Naive thymus-derived CD4-positive, alpha-beta T cell (primary cell): Measurements from ENCODE around the gene RND2. TPM values are rescaled to one million over a fixed set of nuclear protein-coding genes. Genes with fewer than 3 reads are reported as not detected.
"Not testable (repeated sequence)": the region's sequence is repeated elsewhere in the genome, so short reads cannot be mapped to it uniquely, and the experiment has no call there.

Experiments
- ATAC-seq: fragments of 150-1000 bp; cut with Tn5 transposase; 2 replicates; pipeline ENCODE4 v1.10.0; 2021; ENCODE audit warnings: mild to moderate bottlenecking, moderate library complexity
- CTCF ChIA-PET: fragments of 350-600 bp; sonication (Branson Sonifier 250); formaldehyde crosslinking; loops from one replicate; lab custom pipeline; 2021; ENCODE audit warnings: antibody characterized with exemption; lab: Charles Lee
- POLR2A ChIA-PET: fragments of 350-600 bp; sonication (Branson Sonifier 250); formaldehyde crosslinking; loops from one replicate; lab custom pipeline; 2021; ENCODE audit warnings: antibody characterized with exemption, inconsistent platforms; lab: Charles Lee
- DNase-seq, 9 donors: peaks; one replicate each; pipeline versions ENCODE4 v3.0.0 to v3.0.0-alpha.2; 2020 to 2022; ENCODE audit warnings: mixed read lengths in 1 of 9
- H3K27ac ChIP-seq: one replicate; pipeline ENCODE4 v1.7.0; 2013; ENCODE audit warnings: mild to moderate bottlenecking, low read depth, low read length, moderate library complexity
- H3K27me3 ChIP-seq, 2 donors: one replicate each; pipeline ENCODE4 v1.7.0; 2013; ENCODE audit warnings: low read length in 2 of 2, mild to moderate bottlenecking in 2 of 2, moderate library complexity in 2 of 2; ENCODE audit not compliant: control insufficient read depth in 2 of 2, insufficient read depth in 2 of 2
- H3K36me3 ChIP-seq, 3 experiments: 1 replicate in 2 of 3; 2 replicates in 1 of 3; pipeline ENCODE4 v1.7.0; 2013; ENCODE audit warnings: low read length in 3 of 3, mild to moderate bottlenecking in 3 of 3, moderate library complexity in 1 of 3; ENCODE audit not compliant: insufficient read depth in 3 of 3, control insufficient read depth in 2 of 3
- H3K4me1 ChIP-seq, 2 donors: one replicate each; pipeline ENCODE4 v1.7.0; 2013; ENCODE audit warnings: low read length in 2 of 2, mild to moderate bottlenecking in 2 of 2, moderate library complexity in 1 of 2; ENCODE audit not compliant: control insufficient read depth in 2 of 2, insufficient read depth in 2 of 2
- H3K4me3 ChIP-seq: 2 replicates; pipeline ENCODE4 v1.7.0; 2013; ENCODE audit warnings: mild to moderate bottlenecking, low read length
- H3K9me3 ChIP-seq, 3 experiments: 1 replicate in 2 of 3; 2 replicates in 1 of 3; pipeline ENCODE4 v1.7.0; 2013; ENCODE audit warnings: low read length in 3 of 3; ENCODE audit not compliant: control insufficient read depth in 2 of 3
- H3K27ac Mint-ChIP-seq, 9 donors: one replicate each; pipeline ENCODE4 v1.8.0; 2020 to 2022; ENCODE audit warnings: mixed read lengths in 9 of 9, mild to moderate bottlenecking in 8 of 9, moderate library complexity in 5 of 9, inconsistent platforms in 2 of 9
- H3K27me3 Mint-ChIP-seq, 5 donors: one replicate each; pipeline ENCODE4 v1.8.0; 2021 to 2022; ENCODE audit warnings: mixed read lengths in 5 of 5, mild to moderate bottlenecking in 1 of 5
- H3K36me3 Mint-ChIP-seq, 5 donors: one replicate each; pipeline ENCODE4 v1.8.0; 2020 to 2022; ENCODE audit warnings: mixed read lengths in 5 of 5, mild to moderate bottlenecking in 3 of 5, inconsistent platforms in 1 of 5
- H3K4me1 Mint-ChIP-seq, 7 donors: one replicate each; pipeline ENCODE4 v1.8.0; 2020 to 2022; ENCODE audit warnings: mixed read lengths in 7 of 7, mild to moderate bottlenecking in 3 of 7, inconsistent platforms in 1 of 7
- H3K4me3 Mint-ChIP-seq, 10 donors: one replicate each; pipeline ENCODE4 v1.8.0; 2020 to 2022; ENCODE audit warnings: mild to moderate bottlenecking in 10 of 10, mixed read lengths in 10 of 10, moderate library complexity in 6 of 10, inconsistent platforms in 2 of 10
- H3K9me3 Mint-ChIP-seq, 11 donors: one replicate each; pipeline ENCODE4 v1.8.0; 2020 to 2022; ENCODE audit warnings: mixed read lengths in 11 of 11, mild to moderate bottlenecking in 4 of 11, inconsistent platforms in 1 of 11, moderate library complexity in 1 of 11
- intact Hi-C, 2 donors: fragments of 100-400 bp; cut with micrococcal nuclease; formaldehyde crosslinking; loops; one replicate each; pipeline ENCODE4 v1.15.1; 2023
- polyA plus RNA-seq, 2 donors: library from polyadenylated mRNA; unstranded; fragments of 300-500 nt; fragmentation: Illumina TruSeq; gene quantifications; one replicate each; pipeline ENCODE4 v1.2.3, GENCODE V29; 2021
- total RNA-seq, 6 experiments: library from RNA in 5 of 6; stranded (reverse) in 5 of 6; gene quantifications; 1 replicate in 5 of 6; 2 replicates in 1 of 6; pipeline ENCODE4 v1.2.3 and lab custom pipeline; 2021 to 2026

Gene RND2
- under 1 TPM in 4 of 5 experiments, not detected in 1; 0.08 to 0.74 (median 0.38) TPM for total RNA-seq
- polyA plus RNA-seq = under 1 TPM; 0.15 to 0.33 TPM
- total RNA-seq (lab: John Stamatoyannopoulos, UW) = 0.67 reads per million

- peak; percentile 81 for ATAC-seq
These were observed at the start of gene RND2 for GRCh38 chr17:43024407-43025289. TSS of gene RND2 (plus strand) at chr17:43025231. CDS start at chr17:43025348, 117 bp downstream.

GRCh38 chr17:42975265-42975664 is 49.8 kb upstream of the RND2 start:
- H3K27me3 Mint-ChIP-seq = no peaks in the 10 kb centered on the region
- POLR2A ChIA-PET = no interaction called here
- Histone ChIP-seq H3K4me3 (no peak overlapping the region), H3K27ac (no peak overlapping the region), H3K27me3 (no peaks in the 10 kb centered on the region), H3K36me3 (no peaks in the 10 kb centered on the region), H3K4me1 (peaks cover 0 to 5% of the 10 kb centered on the region in 2 donors), H3K9me3 (no peaks in the 10 kb centered on the region)
- CTCF ChIA-PET = no interaction called here
- H3K4me3 Mint-ChIP-seq = no peak overlapping the region
- ATAC-seq (no peak), DNase-seq (no peak)
- no peaks in the 10 kb centered on the region for H3K36me3 Mint-ChIP-seq
- peaks cover 8 to 16% (median 12%) of the 10 kb centered on the region in 7 donors for H3K4me1 Mint-ChIP-seq
- no peaks in the 10 kb centered on the region for H3K9me3 Mint-ChIP-seq
- H3K27ac Mint-ChIP-seq = peak overlapping the region in 3 of 9 donors; percentile 9 to 23 (median 12)
- intact Hi-C loops = no loop called here

More at GRCh38 chr17:43024407-43025289, at the start of gene RND2:
- H3K4me1 ChIP-seq = peaks cover 21% of the 10 kb centered on the region in 2 donors
- Mint-ChIP-seq H3K9me3 (peaks cover 0 to 2% (median 0%) of the 10 kb centered on the region in 11 donors), H3K27ac (peak within 1 kb of the TSS; percentile 80 to 91 (median 88)), H3K4me3 (peak within 1 kb of the TSS; percentile 86 to 95 (median 93)), H3K36me3 (peaks cover 0 to 4% (median 0%) of the 10 kb centered on the region in 5 donors), H3K27me3 (peaks cover 0 to 16% (median 0%) of the 10 kb centered on the region in 5 donors), H3K4me1 (peaks cover 16 to 28% (median 21%) of the 10 kb centered on the region in 7 donors)
- H3K27me3 ChIP-seq = no peaks in the 10 kb centered on the region
- intact Hi-C loops = loop anchor here (1.0 to 10.0 kb wide), 7 partner anchors 18 to 832 kb away; partner anchors contain the start of genes BRCA1 (in 1 of the 2), GHDC (in 1 of the 2), IFI35 (in 1 of the 2) and NBR1 (in 1 of the 2)
- DNase-seq = peak; percentile 65 to 85 (median 77)
- H3K36me3 ChIP-seq = peaks cover 0 to 5% (median 0%) of the 10 kb centered on the region in 3 experiments
- H3K4me3 ChIP-seq = peak within 1 kb of the TSS; percentile 70
- H3K27ac ChIP-seq = peak within 1 kb of the TSS; percentile 66
- H3K9me3 ChIP-seq = no peaks in the 10 kb centered on the region
- CTCF ChIA-PET = interaction anchor here (0.7 to 1.9 kb wide), 6 partner anchors 14 to 528 kb away, joined by 3 to 10 read pairs (median 3); partner anchors contain the start of genes IFI35 and RPL27
- POLR2A ChIA-PET = interaction anchor here (0.8 to 2.1 kb wide), 9 partner anchors 12 to 363 kb away, joined by 3 to 19 read pairs (median 4); partner anchors contain the start of genes RPL27 and TMEM106A

GRCh38 chr17:42975701-42976100 is 49.3 kb upstream of the RND2 start:
- H3K36me3 ChIP-seq, H3K27me3 Mint-ChIP-seq, H3K9me3 Mint-ChIP-seq, H3K9me3 ChIP-seq, H3K27me3 ChIP-seq, H3K4me1 ChIP-seq, H3K4me3 ChIP-seq, POLR2A ChIA-PET, H3K27ac ChIP-seq, H3K36me3 Mint-ChIP-seq, DNase-seq, ATAC-seq, H3K4me3 Mint-ChIP-seq, intact Hi-C loops: not testable (repeated sequence)
- CTCF ChIA-PET = interaction anchor here (0.6 kb wide), 1 partner anchor 20 kb away, joined by 4 read pairs; no protein-coding TSS in a partner anchor
- Mint-ChIP-seq H3K27ac (peak overlapping the region in 1 of 9 donors; percentile 12), H3K4me1 (peaks cover 9 to 20% (median 14%) of the 10 kb centered on the region in 7 donors)

- H3K4me3 Mint-ChIP-seq = peak within 1 kb of the TSS; percentile 96 to 99 (median 98)
- H3K9me3 ChIP-seq = no peaks in the 10 kb centered on the region
- H3K27me3 ChIP-seq = no peaks in the 10 kb centered on the region
- H3K4me1 ChIP-seq = peaks cover 4 to 16% of the 10 kb centered on the region in 2 donors
- peaks cover 25 to 42% (median 32%) of the 10 kb centered on the region in 7 donors for H3K4me1 Mint-ChIP-seq
- H3K27me3 Mint-ChIP-seq = no peaks in the 10 kb centered on the region
- no peaks in the 10 kb centered on the region for H3K36me3 ChIP-seq
- DNase-seq (peak in 3 of 9 donors; percentile 12 to 34 (median 24)), ATAC-seq (peak; percentile 34)
- H3K27ac Mint-ChIP-seq = peak within 1 kb of the TSS; percentile 83 to 98 (median 94)
- H3K36me3 Mint-ChIP-seq = peaks cover 0 to 7% (median 0%) of the 10 kb centered on the region in 5 donors
- ChIA-PET POLR2A (interaction anchor here (0.5 to 1.3 kb wide), 5 partner anchors 11 to 1013 kb away, joined by 3 to 5 read pairs (median 4); partner anchors contain the start of genes CNP, RAMP2 and RPL27), CTCF (no interaction called here)
- intact Hi-C loops = loop anchor here (1.0 to 2.0 kb wide), 8 partner anchors 15 to 504 kb away; partner anchors contain the start of genes AARSD1 (in 2 of the 2), RPL27 (in 2 of the 2), BECN1 (in 1 of the 2) and DHX8 (in 1 of the 2)
- no peaks in the 10 kb centered on the region for H3K9me3 Mint-ChIP-seq
- peak within 1 kb of the TSS; percentile 81 for H3K4me3 ChIP-seq
- H3K27ac ChIP-seq = peak within 1 kb of the TSS; percentile 84
These were observed 45.3 kb upstream of the RND2 start, which contains the start of gene PTGES3L for GRCh38 chr17:42979511-42980273. TSS of gene PTGES3L (minus strand) at chr17:42980080. CDS start at chr17:42980053, 27 bp downstream.

- peaks cover 4 to 16% of the 10 kb centered on the region in 2 donors for H3K4me1 ChIP-seq
- Mint-ChIP-seq H3K27ac (peak within 1 kb of the TSS; percentile 83 to 98 (median 94)), H3K36me3 (peaks cover 0 to 10% (median 5%) of the 10 kb centered on the region in 5 donors), H3K27me3 (no peaks in the 10 kb centered on the region), H3K9me3 (no peaks in the 10 kb centered on the region), H3K4me3 (peak within 1 kb of the TSS; percentile 96 to 99 (median 98)), H3K4me1 (peaks cover 25 to 40% (median 36%) of the 10 kb centered on the region in 7 donors)
- no peaks in the 10 kb centered on the region for H3K9me3 ChIP-seq
- no peaks in the 10 kb centered on the region for H3K27me3 ChIP-seq
- peaks cover 0 to 6% (median 0%) of the 10 kb centered on the region in 3 experiments for H3K36me3 ChIP-seq
- intact Hi-C loops = loop anchor here (1.0 to 2.0 kb wide), 8 partner anchors 16 to 503 kb away; partner anchors contain the start of genes AARSD1 (in 2 of the 2), RPL27 (in 2 of the 2), BECN1 (in 1 of the 2) and DHX8 (in 1 of the 2)
- ATAC-seq (peak; percentile 93), DNase-seq (peak; percentile 81 to 93 (median 87))
- H3K27ac ChIP-seq = peak within 1 kb of the TSS; percentile 84
- POLR2A ChIA-PET = interaction anchor here (0.9 to 2.1 kb wide), 3 partner anchors 18 to 380 kb away, joined by 3 to 9 read pairs (median 3); partner anchors contain the start of gene RPL27
- CTCF ChIA-PET = no interaction called here
- H3K4me3 ChIP-seq = peak within 1 kb of the TSS; percentile 81
These were observed 44.7 kb upstream of the RND2 start, which contains the start of gene RUNDC1 for GRCh38 chr17:42980274-42980765. TSS of gene RUNDC1 (plus strand) at chr17:42980565. CDS start at chr17:42980577, 12 bp downstream.
